ENCODE results near the gene NXPE3.

NXPE3 gene

GRCh38 chr3:101814835-101815234 lies 35.8 kb downstream of the NXPE3 start:
- Histone ChIP-seq H3K79me2 (ENCODE audit: control insufficient read depth, insufficient read depth, low read length, unreplicated experiment) (no peaks in the 10 kb centered on the region), H3K4me3 (ENCODE audit: low read depth, low read length) (no peak overlapping the region), H3K27me3 (ENCODE audit: insufficient read depth, low read length) (no peaks in the 10 kb centered on the region), H3K4me1 (ENCODE audit: control insufficient read depth, insufficient read depth, low read length, unreplicated experiment) (peaks cover 6% of the 10 kb centered on the region), H3K36me3 (ENCODE audit: insufficient read depth, low read length) (peaks cover 6% of the 10 kb centered on the region; the same call in 1 of the 2 replicates), H2AFZ (ENCODE audit: low read length, unreplicated experiment) (no peak overlapping the region), H3K27ac (ENCODE audit: low read depth, low read length) (no peak overlapping the region)

- Histone ChIP-seq H3K79me2 (ENCODE audit: control insufficient read depth, insufficient read depth, low read length, unreplicated experiment) (no peaks in the 10 kb centered on the region), H3K27ac (ENCODE audit: low read depth, low read length) (no peak overlapping the region), H2AFZ (ENCODE audit: low read length, unreplicated experiment) (no peak overlapping the region), H3K36me3 (ENCODE audit: insufficient read depth, low read length) (peaks cover 10% of the 10 kb centered on the region), H3K27me3 (ENCODE audit: insufficient read depth, low read length) (no peaks in the 10 kb centered on the region), H3K4me3 (ENCODE audit: low read depth, low read length) (no peak overlapping the region), H3K4me1 (ENCODE audit: control insufficient read depth, insufficient read depth, low read length, unreplicated experiment) (no peaks in the 10 kb centered on the region)
Measured at GRCh38 chr3:101816215-101817149, 37.5 kb downstream of the NXPE3 start.

GRCh38 chr3:101817992-101818391 lies 39.0 kb downstream of the NXPE3 start:
- no peaks in the 10 kb centered on the region for H3K79me2 ChIP-seq (ENCODE audit: control insufficient read depth, insufficient read depth, low read length, unreplicated experiment)
- H3K4me1 ChIP-seq (ENCODE audit: control insufficient read depth, insufficient read depth, low read length, unreplicated experiment): no peaks in the 10 kb centered on the region
- H3K27ac ChIP-seq (ENCODE audit: low read depth, low read length): no peak overlapping the region
- H3K4me3 ChIP-seq (ENCODE audit: low read depth, low read length): no peak overlapping the region
- no peaks in the 10 kb centered on the region for H3K27me3 ChIP-seq (ENCODE audit: insufficient read depth, low read length)
- H2AFZ ChIP-seq (ENCODE audit: low read length, unreplicated experiment): no peak overlapping the region
- peaks cover 20% of the 10 kb centered on the region for H3K36me3 ChIP-seq (ENCODE audit: insufficient read depth, low read length)

GRCh38 chr3:101819649-101820206 lies 40.7 kb downstream of the NXPE3 start:
- peaks cover 20% of the 10 kb centered on the region for H3K36me3 ChIP-seq (ENCODE audit: insufficient read depth, low read length)
- H3K27ac ChIP-seq (ENCODE audit: low read depth, low read length): no peak overlapping the region
- H3K27me3 ChIP-seq (ENCODE audit: insufficient read depth, low read length): no peaks in the 10 kb centered on the region
- no peak overlapping the region for H2AFZ ChIP-seq (ENCODE audit: low read length, unreplicated experiment)
- H3K4me3 ChIP-seq (ENCODE audit: low read depth, low read length): no peak overlapping the region
- no peaks in the 10 kb centered on the region for H3K79me2 ChIP-seq (ENCODE audit: control insufficient read depth, insufficient read depth, low read length, unreplicated experiment)
- peaks cover 10% of the 10 kb centered on the region for H3K4me1 ChIP-seq (ENCODE audit: control insufficient read depth, insufficient read depth, low read length, unreplicated experiment)

GRCh38 chr3:101821503-101821902 lies 42.5 kb downstream of the NXPE3 start:
- Histone ChIP-seq H3K36me3 (ENCODE audit: insufficient read depth, low read length) (peaks cover 20% of the 10 kb centered on the region), H3K79me2 (ENCODE audit: control insufficient read depth, insufficient read depth, low read length, unreplicated experiment) (peaks cover 6% of the 10 kb centered on the region), H2AFZ (ENCODE audit: low read length, unreplicated experiment) (no peak overlapping the region), H3K27ac (ENCODE audit: low read depth, low read length) (no peak overlapping the region), H3K4me3 (ENCODE audit: low read depth, low read length) (no peak overlapping the region), H3K27me3 (ENCODE audit: insufficient read depth, low read length) (no peaks in the 10 kb centered on the region), H3K4me1 (ENCODE audit: control insufficient read depth, insufficient read depth, low read length, unreplicated experiment) (peaks cover 28% of the 10 kb centered on the region)

GRCh38 chr3:101823525-101823924 lies 44.5 kb downstream of the NXPE3 start:
- Histone ChIP-seq H3K79me2 (ENCODE audit: control insufficient read depth, insufficient read depth, low read length, unreplicated experiment) (peaks cover 8% of the 10 kb centered on the region), H3K27me3 (ENCODE audit: insufficient read depth, low read length) (no peaks in the 10 kb centered on the region), H3K27ac (ENCODE audit: low read depth, low read length) (no peak overlapping the region), H3K4me1 (ENCODE audit: control insufficient read depth, insufficient read depth, low read length, unreplicated experiment) (peaks cover 30% of the 10 kb centered on the region), H2AFZ (ENCODE audit: low read length, unreplicated experiment) (no peak overlapping the region), H3K4me3 (ENCODE audit: low read depth, low read length) (no peak overlapping the region), H3K36me3 (ENCODE audit: insufficient read depth, low read length) (peaks cover 20% of the 10 kb centered on the region)

- Histone ChIP-seq H3K36me3 (ENCODE audit: insufficient read depth, low read length) (peaks cover 14% of the 10 kb centered on the region; the same call in 1 of the 2 replicates), H3K79me2 (ENCODE audit: control insufficient read depth, insufficient read depth, low read length, unreplicated experiment) (peaks cover 19% of the 10 kb centered on the region), H3K4me1 (ENCODE audit: control insufficient read depth, insufficient read depth, low read length, unreplicated experiment) (peaks cover 41% of the 10 kb centered on the region), H3K4me3 (ENCODE audit: low read depth, low read length) (no peak overlapping the region), H3K27ac (ENCODE audit: low read depth, low read length) (peak overlapping the region; percentile 60), H2AFZ (ENCODE audit: low read length, unreplicated experiment) (no peak overlapping the region), H3K27me3 (ENCODE audit: insufficient read depth, low read length) (no peaks in the 10 kb centered on the region)
Measured at GRCh38 chr3:101824702-101825101, 45.7 kb downstream of the NXPE3 start.

- peaks cover 46% of the 10 kb centered on the region for H3K4me1 ChIP-seq (ENCODE audit: control insufficient read depth, insufficient read depth, low read length, unreplicated experiment)
- peaks cover 14% of the 10 kb centered on the region; the same call in 1 of the 2 replicates for H3K36me3 ChIP-seq (ENCODE audit: insufficient read depth, low read length)
- H3K27me3 ChIP-seq (ENCODE audit: insufficient read depth, low read length): no peaks in the 10 kb centered on the region
- peaks cover 26% of the 10 kb centered on the region for H3K79me2 ChIP-seq (ENCODE audit: control insufficient read depth, insufficient read depth, low read length, unreplicated experiment)
- H3K27ac ChIP-seq (ENCODE audit: low read depth, low read length): peak overlapping the region; percentile 75
- H2AFZ ChIP-seq (ENCODE audit: low read length, unreplicated experiment): no peak overlapping the region
- H3K4me3 ChIP-seq (ENCODE audit: low read depth, low read length): peak overlapping the region; percentile 34; the same call in 1 of the 2 replicates
Measured at GRCh38 chr3:101825904-101826445, 47.0 kb downstream of the NXPE3 start.

GRCh38 chr3:101827211-101828174 lies 48.5 kb downstream of the NXPE3 start:
- peak overlapping the region; percentile 73 for H2AFZ ChIP-seq (ENCODE audit: low read length, unreplicated experiment)

GRCh38 chr3:101828276-101828675 lies 49.3 kb downstream of the NXPE3 start:
- peaks cover 9% of the 10 kb centered on the region; the same call in 1 of the 2 replicates for H3K36me3 ChIP-seq (ENCODE audit: insufficient read depth, low read length)
- peaks cover 26% of the 10 kb centered on the region for H3K79me2 ChIP-seq (ENCODE audit: control insufficient read depth, insufficient read depth, low read length, unreplicated experiment)
- peak overlapping the region; percentile 89 for H3K27ac ChIP-seq (ENCODE audit: low read depth, low read length)
- peaks cover 46% of the 10 kb centered on the region for H3K4me1 ChIP-seq (ENCODE audit: control insufficient read depth, insufficient read depth, low read length, unreplicated experiment)
- H2AFZ ChIP-seq (ENCODE audit: low read length, unreplicated experiment): no peak overlapping the region
- H3K27me3 ChIP-seq (ENCODE audit: insufficient read depth, low read length): no peaks in the 10 kb centered on the region
- H3K4me3 ChIP-seq (ENCODE audit: low read depth, low read length): peak overlapping the region; percentile 80

More at GRCh38 chr3:101827211-101828174, 48.5 kb downstream of the NXPE3 start:
- Histone ChIP-seq H3K79me2 (ENCODE audit: control insufficient read depth, insufficient read depth, low read length, unreplicated experiment) (peaks cover 26% of the 10 kb centered on the region), H3K27ac (ENCODE audit: low read depth, low read length) (peak overlapping the region; percentile 89), H3K36me3 (ENCODE audit: insufficient read depth, low read length) (0 out of 2 replicates have a peak, but pooled peaks cover 3% of the 10 kb centered on the region), H3K4me1 (ENCODE audit: control insufficient read depth, insufficient read depth, low read length, unreplicated experiment) (peaks cover 46% of the 10 kb centered on the region), H3K4me3 (ENCODE audit: low read depth, low read length) (peak overlapping the region; percentile 80), H3K27me3 (ENCODE audit: insufficient read depth, low read length) (no peaks in the 10 kb centered on the region)
